Astrocyte (in vitro differentiated cells and primary cell): ENCODE measurements around the gene TRIP12. TPM values are rescaled to one million over a fixed set of nuclear protein-coding genes. Genes with fewer than 3 reads are reported as not detected.
A peak's percentile ranks its signal among the peaks of the same experiment; 100 is the strongest.
"Not testable (repeated sequence)": the region's sequence is repeated elsewhere in the genome, so short reads cannot be mapped to it uniquely, and the experiment has no call there.

ENCODE experiments used
- DNase-seq: peaks from one replicate; pipeline ENCODE4 v3.0.0-alpha.2; 2010; ENCODE audit warnings: low read depth
- FAIRE-seq: peaks from 2 replicates; lab custom pipeline; 2011; peaks lifted over from hg19 to GRCh38; lab: Jason Lieb, UNC
- H2AFZ ChIP-seq: 2 replicates; pipeline ENCODE4 v1.6.0; 2012; ENCODE audit warnings: low read depth, low read length, inconsistent platforms
- H3K27ac ChIP-seq: 2 replicates; pipeline ENCODE4 v1.5.1; 2011; ENCODE audit warnings: low read depth, low read length, inconsistent platforms
- H3K27me3 ChIP-seq: 2 replicates; pipeline ENCODE4 v1.6.0; 2011; ENCODE audit warnings: low read length, inconsistent platforms; ENCODE audit not compliant: insufficient read depth
- H3K36me3 ChIP-seq: 2 replicates; pipeline ENCODE4 v1.5.1; 2011; ENCODE audit warnings: low read length, inconsistent platforms; ENCODE audit not compliant: insufficient read depth
- H3K4me1 ChIP-seq: 2 replicates; pipeline ENCODE4 v1.5.1; 2011; ENCODE audit warnings: low read length, inconsistent platforms; ENCODE audit not compliant: insufficient read depth
- H3K4me2 ChIP-seq: 2 replicates; pipeline ENCODE4 v1.6.0; 2012; ENCODE audit warnings: low read length, inconsistent platforms
- H3K4me3 ChIP-seq: 2 replicates; pipeline ENCODE4 v1.5.1; 2011; ENCODE audit warnings: low read depth, mild to moderate bottlenecking, low read length, inconsistent platforms; ENCODE audit not compliant: insufficient read depth
- H3K79me2 ChIP-seq: 2 replicates; pipeline ENCODE4 v1.6.0; 2012; ENCODE audit warnings: mild to moderate bottlenecking, low read length, inconsistent platforms; ENCODE audit not compliant: insufficient read depth
- H3K9ac ChIP-seq: 2 replicates; pipeline ENCODE4 v1.6.0; 2012; ENCODE audit warnings: mild to moderate bottlenecking, low read length, inconsistent platforms
- H3K9me3 ChIP-seq: 2 replicates; pipeline ENCODE4 v1.5.1; 2012; ENCODE audit warnings: low read depth, mild to moderate bottlenecking, low read length, inconsistent platforms; ENCODE audit not compliant: insufficient read depth
- H4K20me1 ChIP-seq: 2 replicates; pipeline ENCODE4 v1.6.0; 2012; ENCODE audit warnings: low read length, inconsistent platforms; ENCODE audit not compliant: insufficient read depth
- H3K27ac Mint-ChIP-seq: one replicate; pipeline ENCODE4 v1.8.0; 2021; ENCODE audit warnings: mild to moderate bottlenecking, mixed read lengths; ENCODE audit not compliant: unreplicated experiment
- H3K27me3 Mint-ChIP-seq: one replicate; pipeline ENCODE4 v1.8.0; 2021; ENCODE audit warnings: low read depth, mixed read lengths; ENCODE audit not compliant: unreplicated experiment
- H3K36me3 Mint-ChIP-seq: one replicate; pipeline ENCODE4 v1.8.0; 2021; ENCODE audit warnings: low read depth, mixed read lengths; ENCODE audit not compliant: unreplicated experiment
- H3K4me1 Mint-ChIP-seq: one replicate; pipeline ENCODE4 v1.8.0; 2021; ENCODE audit warnings: low read depth, mixed read lengths; ENCODE audit not compliant: unreplicated experiment
- H3K4me3 Mint-ChIP-seq: one replicate; pipeline ENCODE4 v1.8.0; 2021; ENCODE audit warnings: mild to moderate bottlenecking, moderate library complexity, mixed read lengths; ENCODE audit not compliant: unreplicated experiment
- H3K9me3 Mint-ChIP-seq: one replicate; pipeline ENCODE4 v1.8.0; 2021; ENCODE audit warnings: mild to moderate bottlenecking, mixed read lengths; ENCODE audit not compliant: unreplicated experiment
- EZH2 ChIP-seq: IDR thresholded peaks from 2 replicates; pipeline ENCODE4 v1.6.1; 2012; ENCODE audit warnings: mild to moderate bottlenecking, low read length, inconsistent platforms; ENCODE audit not compliant: insufficient read depth
- total RNA-seq: library from RNA; stranded (reverse); gene quantifications from 2 replicates; pipeline ENCODE4 v1.2.1, GENCODE V29; 2021
- TF ChIP-seq, protein P1 (sequence below): IDR thresholded peaks from 2 replicates; pipeline ENCODE4 v1.5.1; 2011; ENCODE audit warnings: low read depth, mild to moderate bottlenecking, inconsistent platforms, low read length, moderate library complexity; ENCODE audit not compliant: insufficient read depth

Gene TRIP12
- total RNA-seq, 1 donor from 2014 or later, result 379 TPM

DNA sequence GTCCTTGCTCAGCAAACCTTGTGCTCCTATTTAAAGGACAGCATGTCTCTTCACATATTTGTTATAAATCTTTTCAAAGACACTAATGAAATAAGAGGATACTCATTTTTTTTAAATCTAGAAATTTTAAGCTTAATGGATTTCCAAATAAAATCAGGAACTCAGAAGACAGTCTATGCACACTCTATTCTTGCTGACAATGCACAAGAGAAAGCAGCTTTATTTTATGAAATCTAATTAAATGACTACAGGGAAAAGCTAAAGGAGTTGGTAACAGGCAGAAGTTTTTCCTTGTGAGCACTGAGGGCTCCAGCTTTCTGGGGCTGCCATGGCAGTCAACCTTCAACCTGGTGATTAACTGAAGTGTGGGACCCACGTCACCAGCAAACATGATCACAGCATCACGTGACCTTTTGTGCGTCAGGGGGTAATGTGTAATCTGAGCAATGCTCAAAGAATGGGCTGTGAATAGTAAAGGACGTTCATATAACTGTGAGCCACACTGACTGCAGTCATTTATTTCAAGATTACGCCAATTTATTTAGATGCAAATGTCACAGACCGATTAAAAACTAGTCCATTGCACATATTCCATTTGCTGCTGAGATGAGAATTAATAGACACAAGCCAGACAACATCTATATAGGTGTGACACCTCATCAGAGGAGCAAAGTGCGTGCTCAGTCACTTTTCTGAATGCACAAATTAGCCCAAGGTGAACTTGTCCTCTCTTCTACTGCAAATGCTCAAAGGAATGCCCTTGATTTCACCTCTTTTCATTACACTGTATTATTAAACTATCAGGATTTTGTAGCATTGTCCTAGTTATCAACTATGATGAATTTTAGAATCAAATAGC is 195.9 kb downstream of the TRIP12 start:
- Histone ChIP-seq H3K79me2 (no peaks in the 10 kb centered on the region), H3K27ac (peak overlapping the region; percentile 56), H3K4me3 (no peak overlapping the region), H3K36me3 (no peaks in the 10 kb centered on the region), H3K9me3 (no peaks in the 10 kb centered on the region), H4K20me1 (no peaks in the 10 kb centered on the region), H2AFZ (no peak overlapping the region), H3K9ac (peak overlapping the region; percentile 34), H3K4me1 (peaks cover 4% of the 10 kb centered on the region), H3K4me2 (peak overlapping the region; percentile 50), H3K27me3 (peaks cover 2% of the 10 kb centered on the region)
- FAIRE-seq (no peak), DNase-seq (peak; percentile 86)
- H3K4me3 Mint-ChIP-seq, result no peak overlapping the region
- peaks cover 4% of the 10 kb centered on the region for H3K4me1 Mint-ChIP-seq
- H3K36me3 Mint-ChIP-seq, result peaks cover 4% of the 10 kb centered on the region
- no peaks in the 10 kb centered on the region for H3K9me3 Mint-ChIP-seq
- TF ChIP-seq EZH2, result no peak
- TF ChIP-seq, protein P1, sequence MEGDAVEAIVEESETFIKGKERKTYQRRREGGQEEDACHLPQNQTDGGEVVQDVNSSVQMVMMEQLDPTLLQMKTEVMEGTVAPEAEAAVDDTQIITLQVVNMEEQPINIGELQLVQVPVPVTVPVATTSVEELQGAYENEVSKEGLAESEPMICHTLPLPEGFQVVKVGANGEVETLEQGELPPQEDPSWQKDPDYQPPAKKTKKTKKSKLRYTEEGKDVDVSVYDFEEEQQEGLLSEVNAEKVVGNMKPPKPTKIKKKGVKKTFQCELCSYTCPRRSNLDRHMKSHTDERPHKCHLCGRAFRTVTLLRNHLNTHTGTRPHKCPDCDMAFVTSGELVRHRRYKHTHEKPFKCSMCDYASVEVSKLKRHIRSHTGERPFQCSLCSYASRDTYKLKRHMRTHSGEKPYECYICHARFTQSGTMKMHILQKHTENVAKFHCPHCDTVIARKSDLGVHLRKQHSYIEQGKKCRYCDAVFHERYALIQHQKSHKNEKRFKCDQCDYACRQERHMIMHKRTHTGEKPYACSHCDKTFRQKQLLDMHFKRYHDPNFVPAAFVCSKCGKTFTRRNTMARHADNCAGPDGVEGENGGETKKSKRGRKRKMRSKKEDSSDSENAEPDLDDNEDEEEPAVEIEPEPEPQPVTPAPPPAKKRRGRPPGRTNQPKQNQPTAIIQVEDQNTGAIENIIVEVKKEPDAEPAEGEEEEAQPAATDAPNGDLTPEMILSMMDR, result no peak
- H3K27ac Mint-ChIP-seq, result no peak overlapping the region
- H3K27me3 Mint-ChIP-seq, result peaks cover 5% of the 10 kb centered on the region

DNA sequence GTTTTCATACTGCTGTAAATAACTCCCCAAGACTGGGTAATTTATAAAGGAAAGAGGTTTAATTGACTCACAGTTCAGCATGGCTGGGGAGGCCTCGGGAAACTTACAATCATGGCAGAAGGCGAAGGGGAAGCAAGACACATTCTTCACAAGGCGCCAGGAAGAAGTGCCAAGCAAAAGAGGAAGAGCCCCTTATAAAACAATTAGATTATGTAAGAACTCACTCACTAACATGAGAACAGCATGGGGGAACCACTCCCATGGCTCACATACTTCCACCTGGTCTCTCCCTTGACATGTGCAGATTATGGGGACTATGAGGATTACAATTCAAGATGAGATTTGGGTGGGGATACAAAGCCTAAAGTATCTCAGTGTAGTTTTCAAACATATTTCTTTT is 198.6 kb downstream of the TRIP12 start:
- not testable (repeated sequence) for H3K9me3 Mint-ChIP-seq, H3K4me3 Mint-ChIP-seq, H3K4me3 ChIP-seq, FAIRE-seq, H3K9ac ChIP-seq, H3K4me1 Mint-ChIP-seq, H3K27ac Mint-ChIP-seq, H3K79me2 ChIP-seq, DNase-seq, H3K36me3 ChIP-seq, H3K27ac ChIP-seq, H3K4me2 ChIP-seq, H3K9me3 ChIP-seq, H4K20me1 ChIP-seq, H3K4me1 ChIP-seq, H2AFZ ChIP-seq, H3K27me3 ChIP-seq, H3K36me3 Mint-ChIP-seq
- peaks cover 18% of the 10 kb centered on the region for H3K27me3 Mint-ChIP-seq

DNA sequence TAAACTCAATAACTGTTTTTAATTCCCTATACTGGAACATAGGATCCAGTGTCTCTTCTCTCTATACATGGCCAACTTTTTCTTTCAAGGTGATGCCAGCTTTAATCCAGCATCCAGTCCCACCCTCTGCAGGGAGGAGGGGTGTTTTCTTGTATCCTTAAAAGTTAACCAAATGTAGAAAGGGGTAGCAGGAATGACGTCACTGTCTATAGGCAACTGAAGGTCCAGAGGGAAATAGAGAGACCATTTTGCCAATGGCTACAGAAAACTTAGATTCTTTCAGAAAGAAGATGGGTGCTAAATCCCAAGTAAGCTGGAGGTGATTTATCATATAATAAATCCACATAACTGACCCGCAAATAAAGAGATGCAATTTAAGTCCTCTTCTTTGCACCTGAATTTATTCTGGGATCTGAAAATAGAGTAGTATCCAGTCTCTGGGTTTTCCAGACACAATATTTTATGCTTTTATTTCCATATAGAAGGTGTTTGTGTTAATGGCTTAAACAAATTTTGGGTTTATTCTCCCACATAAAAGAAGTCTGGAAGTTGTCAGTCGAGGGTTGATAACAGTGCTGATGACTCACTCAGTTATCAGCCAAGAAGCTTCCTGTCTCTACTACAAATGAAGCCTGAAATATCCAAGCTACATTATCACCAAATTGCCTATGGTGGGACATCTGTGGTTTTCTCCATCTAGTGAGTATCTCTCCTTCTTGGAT is 201.7 kb downstream of the TRIP12 start:
- no peaks in the 10 kb centered on the region for H3K9me3 Mint-ChIP-seq
- FAIRE-seq (no peak), DNase-seq (peak; percentile 12)
- Histone ChIP-seq H3K36me3 (no peaks in the 10 kb centered on the region), H4K20me1 (no peaks in the 10 kb centered on the region), H2AFZ (no peak overlapping the region), H3K9me3 (no peaks in the 10 kb centered on the region), H3K27me3 (peaks cover 19% of the 10 kb centered on the region), H3K9ac (no peak overlapping the region), H3K4me1 (peaks cover 1% of the 10 kb centered on the region), H3K79me2 (no peaks in the 10 kb centered on the region), H3K27ac (no peak overlapping the region), H3K4me3 (no peak overlapping the region), H3K4me2 (no peak overlapping the region)
- H3K4me3 Mint-ChIP-seq, result no peak overlapping the region
- no peak overlapping the region for H3K27ac Mint-ChIP-seq
- peaks cover 3% of the 10 kb centered on the region for H3K36me3 Mint-ChIP-seq
- peaks cover 2% of the 10 kb centered on the region for H3K4me1 Mint-ChIP-seq
- TF ChIP-seq, protein P1, result no peak
- no peak for TF ChIP-seq EZH2
- peaks cover 45% of the 10 kb centered on the region for H3K27me3 Mint-ChIP-seq
